DOHH2 (cell line): ENCODE results near the gene MPI.

Experiments
- H3F3A ChIP-seq: fragments of 200-600 bp; sonication (generic), shearing (Covaris generic); 2 replicates; pipeline ENCODE4 v1.6.0; 2016; ENCODE audit warnings: antibody characterized with exemption, mild to moderate bottlenecking; ENCODE audit not compliant: control insufficient read depth, insufficient read depth
- H3K27ac ChIP-seq: fragments of 200-600 bp; sonication (generic); 2 replicates; pipeline ENCODE4 v1.5.1; 2014; ENCODE audit warnings: low read depth, mild to moderate bottlenecking, low read length, moderate library complexity
- H3K27me3 ChIP-seq: fragments of 200-600 bp; sonication (generic); 2 replicates; pipeline ENCODE4 v1.6.1; 2014; ENCODE audit warnings: mild to moderate bottlenecking, low read length, mixed read lengths; ENCODE audit not compliant: control insufficient read depth
- H3K36me3 ChIP-seq: fragments of 200-600 bp; sonication (generic); 2 replicates; pipeline ENCODE4 v1.6.1; 2014; ENCODE audit warnings: mild to moderate bottlenecking, low read length, moderate library complexity, mixed read lengths; ENCODE audit not compliant: control insufficient read depth
- H3K4me1 ChIP-seq: fragments of 200-600 bp; sonication (generic); 2 replicates; pipeline ENCODE4 v1.6.1; 2014; ENCODE audit warnings: mild to moderate bottlenecking, low read length, mixed read lengths; ENCODE audit not compliant: control insufficient read depth
- H3K4me2 ChIP-seq: fragments of 200-600 bp; sonication (generic); 2 replicates; pipeline ENCODE4 v1.6.0; 2014; ENCODE audit warnings: mild to moderate bottlenecking, low read length, moderate library complexity
- H3K4me3 ChIP-seq: fragments of 200-600 bp; sonication (generic); 2 replicates; pipeline ENCODE4 v1.5.1; 2014; ENCODE audit warnings: mild to moderate bottlenecking, low read length, mixed read lengths
- H3K79me2 ChIP-seq: fragments of 200-600 bp; sonication (generic); 2 replicates; pipeline ENCODE4 v1.6.1; 2014; ENCODE audit warnings: mild to moderate bottlenecking, low read length, mixed read lengths; ENCODE audit not compliant: control insufficient read depth
- H3K9me2 ChIP-seq: fragments of 200-600 bp; sonication (generic); replicated peaks from 2 replicates; pipeline ENCODE4 v1.6.1; 2014; ENCODE audit warnings: mild to moderate bottlenecking, low read length, mixed read lengths; ENCODE audit not compliant: control insufficient read depth
- H3K9me3 ChIP-seq: fragments of 200-600 bp; sonication (generic); 2 replicates; pipeline ENCODE4 v1.6.1; 2014; ENCODE audit warnings: antibody characterized with exemption, low read length, mixed read lengths; ENCODE audit not compliant: control insufficient read depth, insufficient read depth
- H4K20me1 ChIP-seq: fragments of 200-600 bp; sonication (generic); 2 replicates; pipeline ENCODE4 v1.6.0; 2014; ENCODE audit warnings: low read depth, mild to moderate bottlenecking, antibody characterized with exemption, low read length, moderate library complexity; ENCODE audit not compliant: control insufficient read depth, insufficient read depth
- EZH2phosphoT487 ChIP-seq: fragments of 200-600 bp; sonication (generic); IDR thresholded peaks from 2 replicates; pipeline ENCODE4 v1.6.1; 2017; ENCODE audit warnings: borderline replicate concordance, mild to moderate bottlenecking, antibody characterized with exemption, low read length, moderate library complexity, mixed read lengths
- TF ChIP-seq, protein P1 (sequence below): fragments of 200-600 bp; sonication (generic); IDR thresholded peaks from one replicate; pipeline ENCODE4 v1.5.1; 2014; ENCODE audit warnings: antibody characterized with exemption, mild to moderate bottlenecking, low read depth, low read length; ENCODE audit not compliant: poor library complexity, severe bottlenecking

Gene MPI

GRCh38 chr15:74903676-74904075 lies 13.8 kb downstream of the MPI start:
- Histone ChIP-seq H3F3A (peaks cover 13% of the 10 kb centered on the region), H3K4me3 (no peak overlapping the region), H3K79me2 (peaks cover 18% of the 10 kb centered on the region), H3K4me1 (peaks cover 34% of the 10 kb centered on the region), H3K4me2 (no peak overlapping the region), H3K9me2 (no peaks in the 10 kb centered on the region), H4K20me1 (no peaks in the 10 kb centered on the region), H3K27ac (no peak overlapping the region), H3K36me3 (peaks cover 65% of the 10 kb centered on the region), H3K27me3 (no peaks in the 10 kb centered on the region), H3K9me3 (no peaks in the 10 kb centered on the region)
- no peak for TF ChIP-seq EZH2phosphoT487
- TF ChIP-seq, protein P1, sequence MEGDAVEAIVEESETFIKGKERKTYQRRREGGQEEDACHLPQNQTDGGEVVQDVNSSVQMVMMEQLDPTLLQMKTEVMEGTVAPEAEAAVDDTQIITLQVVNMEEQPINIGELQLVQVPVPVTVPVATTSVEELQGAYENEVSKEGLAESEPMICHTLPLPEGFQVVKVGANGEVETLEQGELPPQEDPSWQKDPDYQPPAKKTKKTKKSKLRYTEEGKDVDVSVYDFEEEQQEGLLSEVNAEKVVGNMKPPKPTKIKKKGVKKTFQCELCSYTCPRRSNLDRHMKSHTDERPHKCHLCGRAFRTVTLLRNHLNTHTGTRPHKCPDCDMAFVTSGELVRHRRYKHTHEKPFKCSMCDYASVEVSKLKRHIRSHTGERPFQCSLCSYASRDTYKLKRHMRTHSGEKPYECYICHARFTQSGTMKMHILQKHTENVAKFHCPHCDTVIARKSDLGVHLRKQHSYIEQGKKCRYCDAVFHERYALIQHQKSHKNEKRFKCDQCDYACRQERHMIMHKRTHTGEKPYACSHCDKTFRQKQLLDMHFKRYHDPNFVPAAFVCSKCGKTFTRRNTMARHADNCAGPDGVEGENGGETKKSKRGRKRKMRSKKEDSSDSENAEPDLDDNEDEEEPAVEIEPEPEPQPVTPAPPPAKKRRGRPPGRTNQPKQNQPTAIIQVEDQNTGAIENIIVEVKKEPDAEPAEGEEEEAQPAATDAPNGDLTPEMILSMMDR, result no peak

DNA sequence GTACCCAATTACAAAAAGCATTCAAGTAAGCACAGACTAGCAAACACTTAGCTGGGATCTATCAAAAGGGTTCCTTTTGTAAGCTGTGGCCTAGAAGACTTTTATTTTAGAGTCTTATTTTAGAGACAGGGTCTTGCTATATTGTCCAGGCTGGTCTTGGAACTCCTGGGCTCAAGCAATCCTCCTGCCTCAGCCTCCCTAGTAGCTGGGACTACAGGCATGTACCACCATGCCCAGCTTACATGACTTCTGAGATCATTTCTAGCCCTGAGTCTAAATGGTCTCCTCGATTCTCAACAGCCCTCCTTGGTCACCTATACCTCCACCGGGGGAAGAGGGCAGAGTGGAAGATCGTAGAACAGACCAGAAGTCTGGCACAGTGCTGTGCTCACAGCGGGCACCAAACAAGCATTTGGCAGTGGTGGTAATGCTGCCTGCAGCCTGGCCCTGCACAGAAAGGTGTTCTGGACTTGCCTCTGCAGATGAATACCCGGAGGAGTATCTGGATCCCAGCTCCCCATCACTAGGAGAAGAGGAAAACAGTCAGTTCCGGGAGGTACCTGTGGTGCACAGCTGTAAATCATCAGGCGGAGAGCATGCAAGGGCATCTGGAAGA lies 14.5 kb downstream of the MPI start:
- Histone ChIP-seq H3K4me1 (peaks cover 34% of the 10 kb centered on the region), H3K36me3 (peaks cover 59% of the 10 kb centered on the region), H3K9me3 (no peaks in the 10 kb centered on the region), H4K20me1 (no peaks in the 10 kb centered on the region), H3F3A (peaks cover 14% of the 10 kb centered on the region), H3K79me2 (peaks cover 18% of the 10 kb centered on the region), H3K27ac (no peak overlapping the region), H3K4me2 (no peak overlapping the region), H3K4me3 (no peak overlapping the region), H3K9me2 (no peaks in the 10 kb centered on the region), H3K27me3 (no peaks in the 10 kb centered on the region)
- TF ChIP-seq, protein P1, result no peak
- no peak for TF ChIP-seq EZH2phosphoT487

DNA sequence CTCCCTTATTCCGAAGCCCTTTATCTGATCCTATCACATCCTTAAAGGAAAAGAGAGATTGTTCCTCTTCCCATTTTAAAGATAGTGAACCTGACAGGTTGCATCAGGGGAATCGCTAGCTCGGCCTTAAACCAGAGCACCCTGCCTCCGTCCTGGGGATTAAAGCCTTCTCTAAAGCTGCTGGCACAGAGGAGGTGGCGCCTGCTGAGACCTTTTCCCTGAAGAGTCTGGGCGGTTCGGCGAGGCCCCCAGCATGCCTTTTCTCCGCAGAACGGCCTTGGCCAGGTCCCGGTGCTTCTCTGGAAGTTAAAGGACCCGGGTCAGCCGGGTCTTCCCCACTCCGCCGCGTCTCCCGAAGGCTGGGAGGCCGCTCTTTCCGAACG lies 16.2 kb downstream of the MPI start:
- Histone ChIP-seq H3K27me3 (no peaks in the 10 kb centered on the region), H3K9me2 (no peaks in the 10 kb centered on the region), H3K4me3 (peak overlapping the region; percentile 93), H3K36me3 (peaks cover 47% of the 10 kb centered on the region), H3F3A (peaks cover 24% of the 10 kb centered on the region), H3K4me2 (peak overlapping the region; percentile 96), H3K9me3 (no peaks in the 10 kb centered on the region), H4K20me1 (no peaks in the 10 kb centered on the region), H3K27ac (peak overlapping the region; percentile 36), H3K4me1 (peaks cover 34% of the 10 kb centered on the region), H3K79me2 (peaks cover 18% of the 10 kb centered on the region)
- TF ChIP-seq, protein P1, result no peak
- TF ChIP-seq EZH2phosphoT487, result no peak
